Hindlimb muscle (tissue), 1 donor: ENCODE data around the gene PHF1. TPM values are rescaled to one million over a fixed set of nuclear protein-coding genes. Genes with fewer than 3 reads are reported as not detected.

ENCODE experiments used
- DNase-seq: peaks from one replicate; pipeline ENCODE4 v3.0.0-alpha.2; 2013
- polyA plus RNA-seq: library from polyadenylated mRNA; unstranded; fragments of 120-200 nt; gene quantifications from one replicate; pipeline ENCODE4 v1.2.1, GENCODE V29; 2013; ENCODE audit not compliant: insufficient read length

PHF1 gene
- polyA plus RNA-seq, 1 donor: 46.7 TPM

DNA sequence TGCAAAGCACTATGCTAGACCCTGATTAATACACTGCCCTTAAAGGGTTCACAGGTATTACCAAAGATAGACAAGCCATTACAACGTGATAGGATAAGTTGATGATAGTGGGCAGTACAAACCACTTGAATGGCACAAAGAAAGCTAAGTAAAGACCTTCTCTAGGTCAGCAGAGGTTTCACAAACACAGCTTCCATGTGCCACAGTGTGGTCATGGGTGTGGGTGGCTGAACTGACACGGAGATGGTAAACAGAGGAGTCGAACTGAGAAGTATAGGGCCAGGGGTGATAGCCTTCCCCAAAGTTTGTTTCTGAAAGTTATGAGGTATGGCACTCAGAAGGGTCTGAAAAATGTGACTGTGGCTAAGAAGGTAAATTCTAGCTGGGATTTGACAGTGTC lies 47.9 kb downstream of the PHF1 start:
- DNase-seq: no peak

GRCh38 chr6:33459226-33459625 lies 48.4 kb downstream of the PHF1 start:
- DNase-seq: no peak

Other genes with a start within 250 kb of the PHF1 start
- 49.7 TPM for gene COL11A2, start 218.5 kb upstream of the PHF1 start, polyA plus RNA-seq
- gene RXRB, start 210.3 kb upstream of the PHF1 start, polyA plus RNA-seq: 42.0 TPM
- 65.8 TPM for gene SLC39A7, start 210.1 kb upstream of the PHF1 start, polyA plus RNA-seq
- 11.5 TPM for gene HSD17B8, start 206.4 kb upstream of the PHF1 start, polyA plus RNA-seq
- gene RING1, start 202.5 kb upstream of the PHF1 start, polyA plus RNA-seq: 36.0 TPM
- 47.3 TPM for gene VPS52, start 139.1 kb upstream of the PHF1 start, polyA plus RNA-seq
- gene RPS18, start 138.9 kb upstream of the PHF1 start, polyA plus RNA-seq: 4,638 TPM
- gene B3GALT4, start 133.9 kb upstream of the PHF1 start, polyA plus RNA-seq: 2.2 TPM
- 58.4 TPM for gene WDR46, start 121.8 kb upstream of the PHF1 start, polyA plus RNA-seq
- 41.2 TPM for gene PFDN6, start 121.4 kb upstream of the PHF1 start, polyA plus RNA-seq
- 63.4 TPM for gene RGL2, start 112.1 kb upstream of the PHF1 start, polyA plus RNA-seq
- 24.6 TPM for gene TAPBP, start 96.9 kb upstream of the PHF1 start, polyA plus RNA-seq
- gene ZBTB22, start 93.3 kb upstream of the PHF1 start, polyA plus RNA-seq: 16.3 TPM
- 25.9 TPM for gene DAXX, start 88.1 kb upstream of the PHF1 start, polyA plus RNA-seq
- 18.1 TPM for gene KIFC1, start 19.2 kb upstream of the PHF1 start, polyA plus RNA-seq
- 153 TPM for gene CUTA, start 7.1 kb downstream of the PHF1 start, polyA plus RNA-seq
- 30.5 TPM for gene SYNGAP1, start 9.1 kb downstream of the PHF1 start, polyA plus RNA-seq
- gene ZBTB9, start 43.6 kb downstream of the PHF1 start, polyA plus RNA-seq: 6.4 TPM
- gene BAK1, start 169.3 kb downstream of the PHF1 start, polyA plus RNA-seq: 19.4 TPM
- gene ITPR3, start 210.3 kb downstream of the PHF1 start, polyA plus RNA-seq: 8.9 TPM